TTC549 (cell line): ENCODE data around the gene NT5DC2.

Experiments
- FAIRE-seq: peaks from 2 replicates; lab custom pipeline; 2012; peaks lifted over from hg19 to GRCh38; lab: Jason Lieb, UNC

Gene NT5DC2

GRCh38 chr3:52509753-52510328 lies 23.8 kb downstream of the NT5DC2 start:
- no peak for FAIRE-seq

GRCh38 chr3:52507359-52507758 lies 26.3 kb downstream of the NT5DC2 start:
- no peak for FAIRE-seq

DNA sequence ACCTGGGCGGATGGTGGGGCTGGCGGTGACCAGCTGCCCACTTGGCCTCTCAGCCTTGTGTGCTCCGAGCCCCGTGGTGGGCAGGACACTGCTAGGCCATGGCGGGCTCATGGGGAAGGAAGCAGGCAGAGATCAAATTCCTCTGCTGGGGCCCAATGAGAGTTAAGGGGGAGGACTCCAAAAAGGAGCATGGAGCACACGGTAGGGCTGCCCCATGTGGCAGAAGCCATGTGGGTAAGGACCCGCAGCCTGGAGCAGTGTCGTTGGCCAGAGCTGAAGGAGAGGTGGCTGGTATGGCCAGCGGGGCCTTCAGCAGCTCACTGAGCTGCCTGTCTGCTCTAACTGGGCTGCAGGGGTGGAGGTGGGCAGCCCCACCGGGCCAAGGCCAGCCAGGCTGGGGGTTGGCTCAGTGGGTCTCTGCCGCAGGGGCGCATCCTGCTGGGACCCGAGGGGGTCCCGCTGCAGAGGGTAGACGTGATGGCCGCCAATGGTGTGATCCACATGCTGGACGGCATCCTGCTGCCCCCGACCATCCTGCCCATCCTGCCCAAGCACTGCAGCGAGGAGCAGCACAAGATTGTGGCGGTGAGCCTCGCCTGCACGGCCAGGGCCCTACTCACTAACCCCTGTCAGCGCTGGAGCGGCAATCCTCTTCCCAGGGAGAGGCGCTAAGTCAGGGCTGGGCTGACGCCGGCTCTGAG lies 27.2 kb downstream of the NT5DC2 start:
- FAIRE-seq, result no peak

GRCh38 chr3:52504977-52505376 lies 28.7 kb downstream of the NT5DC2 start:
- FAIRE-seq, result no peak

DNA sequence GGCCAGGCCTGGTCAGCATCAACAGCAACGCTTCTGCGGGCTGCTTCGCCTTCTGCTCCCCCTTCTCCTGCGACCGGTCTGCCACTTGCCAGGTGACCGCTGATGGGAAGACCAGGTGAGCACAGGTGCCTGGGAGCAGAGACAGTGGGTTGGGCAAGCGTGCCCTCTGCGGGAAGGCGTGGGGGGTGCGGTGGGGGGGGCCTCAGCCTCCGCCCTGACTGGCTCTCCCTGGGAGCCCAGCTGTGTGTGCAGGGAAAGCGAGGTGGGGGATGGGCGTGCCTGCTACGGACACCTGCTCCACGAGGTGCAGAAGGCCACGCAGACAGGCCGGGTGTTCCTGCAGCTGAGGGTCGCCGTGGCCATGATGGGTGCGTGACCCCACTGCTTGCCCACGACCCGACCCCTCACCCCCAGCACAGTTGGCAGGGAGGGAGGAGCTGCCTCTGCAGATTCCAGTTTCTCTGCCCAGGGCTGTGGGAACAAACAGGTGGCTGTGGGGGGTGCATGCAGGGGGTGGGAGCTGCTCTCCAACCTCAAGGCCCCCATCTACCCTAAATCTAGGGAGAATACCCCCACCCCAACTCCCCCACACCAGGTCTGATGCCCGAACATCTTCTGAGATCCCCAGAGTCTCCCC lies 29.8 kb downstream of the NT5DC2 start:
- FAIRE-seq, result no peak

DNA sequence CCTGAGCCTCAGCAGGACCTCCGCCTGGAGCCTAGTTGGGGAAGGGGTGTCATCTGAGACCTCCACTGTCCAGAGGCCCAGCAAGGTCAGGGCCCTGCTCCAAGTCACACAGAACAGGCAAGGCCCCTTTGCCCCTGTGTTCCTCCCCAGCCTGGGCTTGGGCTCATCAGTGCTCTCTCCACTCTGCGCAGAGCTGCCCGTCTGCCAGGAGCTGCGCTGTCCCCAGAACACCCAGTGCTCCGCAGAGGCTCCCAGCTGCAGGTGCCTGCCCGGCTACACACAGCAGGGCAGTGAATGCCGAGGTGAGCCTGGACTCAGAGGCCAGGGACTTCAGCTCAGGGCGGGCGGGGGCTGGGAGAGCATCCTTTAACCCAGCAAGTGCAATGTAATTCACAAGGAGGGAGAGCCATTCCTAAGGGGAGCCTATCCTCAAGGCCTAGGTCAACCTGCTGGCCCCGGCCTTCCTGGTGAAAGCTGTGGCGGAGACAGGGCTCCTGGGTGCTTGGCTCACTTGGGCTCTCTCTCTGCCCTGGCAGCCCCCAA lies 30.8 kb downstream of the NT5DC2 start:
- no peak for FAIRE-seq

GRCh38 chr3:52502001-52502400 lies 31.7 kb downstream of the NT5DC2 start:
- no peak for FAIRE-seq

DNA sequence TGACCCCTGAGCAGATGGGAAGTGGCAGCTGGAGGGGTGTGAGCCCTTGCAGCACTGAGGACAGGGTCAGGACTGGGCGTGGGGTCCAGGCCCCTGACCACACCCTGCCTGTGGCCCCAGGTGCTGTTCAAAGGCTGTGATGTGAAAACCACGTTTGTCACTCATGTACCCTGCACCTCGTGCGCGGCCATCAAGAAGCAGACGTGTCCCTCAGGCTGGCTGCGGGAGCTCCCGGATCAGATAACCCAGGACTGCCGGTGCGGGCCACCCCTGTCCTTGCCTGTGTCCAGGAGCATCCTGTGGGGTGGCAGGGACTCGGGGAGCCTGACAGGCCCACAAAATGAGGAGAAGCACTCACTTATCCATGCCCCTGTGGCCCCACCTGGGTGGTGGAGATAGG lies 32.6 kb downstream of the NT5DC2 start:
- FAIRE-seq, result no peak

GRCh38 chr3:52498137-52499054 lies 35.3 kb downstream of the NT5DC2 start:
- FAIRE-seq, result no peak

DNA sequence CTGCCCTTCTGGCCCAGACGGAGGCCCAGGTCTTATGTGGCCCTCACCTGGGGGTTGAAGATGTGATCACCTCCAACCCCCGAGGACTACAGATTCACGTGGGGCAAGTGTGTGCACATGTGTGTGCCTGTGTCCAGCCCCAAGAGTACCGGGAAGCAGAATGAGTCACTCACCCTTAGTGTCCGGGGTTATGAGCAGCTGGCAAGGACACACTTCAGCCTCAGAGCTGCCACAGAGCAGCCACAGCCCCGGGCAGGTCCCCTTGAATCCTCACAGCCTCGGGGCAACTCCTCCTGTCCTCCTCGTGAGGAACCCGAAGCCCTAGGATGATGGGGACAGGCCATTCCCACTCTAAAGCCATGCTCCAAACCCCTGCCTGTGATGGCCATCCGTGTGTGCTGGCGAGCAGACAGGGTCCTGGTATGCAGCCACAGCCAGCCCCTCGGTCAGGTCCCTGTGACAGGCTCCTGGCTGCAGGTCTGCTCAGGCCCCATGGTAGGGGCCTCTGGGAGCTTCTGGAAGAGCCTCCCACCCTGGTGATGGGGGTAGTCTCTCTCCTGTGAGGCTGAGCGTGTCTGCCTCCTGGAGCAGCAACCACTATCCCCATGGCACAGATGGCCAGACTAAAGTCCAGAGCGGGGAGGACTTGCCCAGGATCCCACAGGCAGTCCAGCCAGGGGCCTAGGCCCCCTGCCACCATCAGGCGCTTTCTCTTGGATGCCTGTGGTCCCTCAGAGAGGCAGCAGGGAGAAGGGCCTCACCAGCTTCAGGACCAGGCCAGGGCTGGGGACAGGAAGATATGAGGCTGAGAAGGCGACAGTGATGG lies 37.7 kb downstream of the NT5DC2 start:
- FAIRE-seq, result no peak

GRCh38 chr3:52494886-52495495 lies 38.7 kb downstream of the NT5DC2 start, which contains the start of gene STAB1:
TSS of gene STAB1 (plus strand) at chr3:52495338. CDS start at chr3:52495414, 76 bp downstream.
- no peak for FAIRE-seq

DNA sequence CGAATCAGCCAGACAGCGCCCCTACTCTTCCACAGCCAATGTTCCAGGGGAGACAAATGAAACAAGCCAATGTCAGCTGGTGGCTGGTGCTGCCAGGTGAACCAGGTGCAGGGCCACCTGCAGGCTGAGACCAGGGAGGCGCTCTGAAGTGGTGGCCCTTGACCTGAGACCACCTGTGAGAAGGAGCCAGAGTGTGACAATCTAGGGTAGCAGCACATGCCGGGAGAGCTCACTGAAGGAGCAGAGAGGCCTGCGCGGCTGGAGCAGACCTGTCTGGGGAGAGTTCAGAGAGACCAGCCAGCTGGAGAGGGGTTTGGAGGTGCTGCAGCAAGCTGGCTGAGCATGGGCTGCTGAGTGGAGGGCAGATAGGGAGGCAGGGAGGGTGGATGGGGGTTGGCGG lies 39.2 kb downstream of the NT5DC2 start:
- FAIRE-seq, result no peak

DNA sequence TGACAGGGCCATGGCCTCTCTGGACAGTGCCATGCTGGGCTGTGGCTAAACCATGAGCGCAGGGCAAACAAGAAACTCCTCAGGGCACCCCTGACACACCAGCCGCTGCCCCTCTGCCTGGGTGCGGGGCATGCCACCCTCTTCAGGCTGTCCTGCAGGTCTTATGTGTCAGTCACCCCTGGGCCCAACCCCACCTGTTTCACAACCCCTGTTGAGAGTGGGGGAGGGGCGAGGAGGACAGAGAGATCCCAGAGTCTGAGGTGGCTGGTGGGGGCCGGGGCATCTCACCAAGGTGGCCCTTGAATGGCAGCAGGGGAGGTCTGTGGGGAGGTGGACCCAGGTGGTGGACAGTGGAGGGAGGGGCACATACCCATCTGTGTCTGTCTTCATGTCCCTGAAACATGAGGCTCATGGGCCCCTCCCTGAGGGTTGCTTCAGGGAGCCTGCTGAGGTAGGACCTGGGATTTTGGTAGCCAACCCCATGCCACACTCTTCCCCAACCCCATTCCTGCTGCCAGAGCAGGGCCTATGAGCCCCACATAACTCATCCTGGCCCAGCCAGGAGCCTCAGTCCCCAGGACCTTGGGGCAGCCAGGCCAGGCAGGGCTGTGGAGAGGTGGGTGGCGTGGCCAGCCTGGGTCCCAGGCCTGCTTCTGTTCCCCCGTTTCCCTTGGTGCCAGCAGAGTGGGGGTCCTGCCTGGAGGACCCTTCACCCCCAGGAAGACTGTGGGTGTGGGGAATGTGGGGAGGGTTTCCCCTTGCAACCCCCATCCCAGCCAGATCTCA lies 40.2 kb downstream of the NT5DC2 start:
- no peak for FAIRE-seq

- FAIRE-seq, result no peak
These were observed 41.6 kb downstream of the NT5DC2 start for GRCh38 chr3:52492059-52492458.

DNA sequence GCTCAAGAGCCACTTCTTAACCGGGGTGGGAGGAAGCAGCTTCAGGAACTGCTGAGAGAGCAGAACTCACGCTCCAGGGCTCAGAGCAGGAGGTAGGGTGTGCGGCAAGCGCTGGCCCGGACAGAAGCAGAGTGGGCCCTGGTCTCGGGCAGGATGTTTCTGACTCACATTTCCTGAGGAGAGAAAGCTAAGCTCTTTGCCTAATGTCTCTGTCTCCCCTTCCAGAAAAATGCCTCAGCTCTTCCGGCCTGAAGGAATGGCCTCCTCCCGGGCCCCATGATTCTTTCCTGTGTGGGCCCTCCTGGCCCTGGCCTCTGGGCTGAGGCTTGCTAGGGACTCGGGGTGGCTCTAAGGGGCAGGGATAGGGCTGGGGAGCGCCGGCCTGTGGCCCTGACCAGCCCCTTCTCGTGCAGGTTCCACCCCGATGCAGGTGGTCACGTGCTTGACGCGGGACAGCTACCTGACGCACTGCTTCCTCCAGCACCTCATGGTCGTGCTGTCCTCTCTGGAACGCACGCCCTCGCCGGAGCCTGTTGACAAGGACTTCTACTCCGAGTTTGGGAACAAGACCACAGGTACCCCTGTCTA lies 42.6 kb downstream of the NT5DC2 start:
- no peak for FAIRE-seq

DNA sequence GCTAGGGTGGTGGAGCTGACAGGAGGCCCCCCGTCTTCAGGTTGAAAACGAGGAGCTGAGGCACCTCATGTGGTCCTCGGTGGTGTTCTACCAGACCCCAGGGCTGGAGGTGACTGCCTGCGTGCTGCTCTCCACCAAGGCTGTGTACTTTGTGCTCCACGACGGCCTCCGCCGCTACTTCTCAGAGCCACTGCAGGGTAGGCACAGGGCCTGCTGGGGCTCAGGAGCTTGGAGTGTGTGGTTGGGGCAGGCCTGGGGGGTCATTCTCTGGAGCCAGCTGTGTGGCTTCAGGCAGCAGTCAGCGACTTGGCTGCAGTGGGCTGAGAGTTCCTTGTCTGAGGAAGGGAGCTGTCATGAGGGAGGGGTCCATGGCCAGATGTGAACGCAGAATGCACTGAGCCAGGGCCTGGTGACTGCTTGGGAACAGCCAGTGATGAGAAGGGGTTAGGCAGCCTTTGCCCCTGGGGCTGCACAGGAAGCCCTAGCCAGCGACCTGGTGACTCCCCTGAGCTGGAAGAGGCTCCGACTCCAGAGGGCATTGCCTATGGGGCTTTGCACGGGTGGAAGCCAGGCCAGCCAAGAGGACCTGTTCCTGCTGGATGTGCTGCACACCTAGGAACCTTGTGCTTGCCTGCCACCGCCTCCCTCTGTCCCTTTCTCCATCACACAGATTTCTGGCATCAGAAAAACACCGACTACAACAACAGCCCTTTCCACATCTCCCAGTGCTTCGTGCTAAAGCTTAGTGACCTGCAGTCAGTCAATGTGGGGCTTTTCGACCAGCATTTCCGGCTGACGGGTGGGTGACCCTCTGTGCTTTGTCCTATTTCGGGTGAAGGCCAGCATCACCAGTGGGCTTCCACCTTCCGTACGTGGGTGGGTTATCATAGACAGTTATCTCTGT lies 43.4 kb downstream of the NT5DC2 start:
- FAIRE-seq, result no peak

DNA sequence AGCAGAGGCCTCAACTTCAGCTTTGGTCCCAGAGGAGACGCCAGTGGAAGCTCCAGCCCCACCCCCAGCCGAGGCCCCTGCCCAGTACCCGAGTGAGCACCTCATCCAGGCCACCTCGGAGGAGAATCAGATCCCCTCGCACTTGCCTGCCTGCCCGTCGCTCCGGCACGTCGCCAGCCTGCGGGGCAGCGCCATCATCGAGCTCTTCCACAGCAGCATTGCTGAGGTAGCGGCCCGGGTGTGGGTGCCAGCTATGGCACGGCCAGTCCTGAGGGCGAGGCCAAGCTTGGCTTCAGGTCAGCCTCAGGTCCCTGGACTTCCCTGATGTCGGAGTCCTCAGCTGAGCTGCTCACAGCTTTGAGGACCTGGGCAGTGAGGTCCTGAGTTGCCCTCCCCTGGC lies 44.2 kb downstream of the NT5DC2 start:
- FAIRE-seq, result no peak

DNA sequence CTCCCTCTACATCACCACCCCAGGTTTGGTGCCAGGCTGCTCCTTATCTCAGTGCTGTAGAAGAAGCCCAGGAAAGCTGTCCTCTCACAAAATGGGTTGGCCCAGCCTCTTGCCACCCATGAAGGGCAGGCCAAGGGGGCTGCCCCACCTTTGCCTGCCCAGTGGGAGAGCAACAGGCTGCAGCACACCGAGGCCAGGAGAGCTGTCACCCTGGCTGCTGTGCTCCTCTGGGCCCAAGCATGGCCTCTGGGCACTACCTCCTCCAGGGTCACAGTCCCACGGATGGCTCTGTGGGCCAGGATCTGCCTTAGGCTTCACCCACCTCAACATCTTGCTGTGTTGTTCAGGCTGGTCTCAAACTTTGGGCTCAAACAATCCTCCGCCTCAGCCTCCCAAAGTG lies 44.9 kb downstream of the NT5DC2 start:
- FAIRE-seq, result no peak
